HG03432 (cell line): Measurements from ENCODE around the gene CERS1.

Experiments used
- ATAC-seq: cut with Tn5 transposase; IDR thresholded peaks from one replicate; pipeline ENCODE4 v1.9.1; 2021; ENCODE audit warnings: mild to moderate bottlenecking, moderate library complexity; ENCODE audit not compliant: unreplicated experiment

The CERS1 gene

GRCh38 chr19:18876865-18877264 is 19.1 kb downstream of the CERS1 start:
- no peak for ATAC-seq

- ATAC-seq: no peak
These were observed 20.2 kb downstream of the CERS1 start for GRCh38 chr19:18875726-18876125.

GRCh38 chr19:18871543-18871942 is 24.4 kb downstream of the CERS1 start:
- ATAC-seq: no peak

- ATAC-seq: no peak
These were observed 25.3 kb downstream of the CERS1 start for GRCh38 chr19:18870531-18871172.

- ATAC-seq: no peak
These were observed 26.0 kb downstream of the CERS1 start for GRCh38 chr19:18869781-18870530.

- ATAC-seq: no peak
These were observed 26.8 kb downstream of the CERS1 start for GRCh38 chr19:18869023-18869618.

- ATAC-seq: no peak
These were observed 27.5 kb downstream of the CERS1 start for GRCh38 chr19:18868380-18869022.

GRCh38 chr19:18867751-18868150 is 28.2 kb downstream of the CERS1 start:
- ATAC-seq: no peak

GRCh38 chr19:18867199-18867598 is 28.8 kb downstream of the CERS1 start:
- no peak for ATAC-seq

- no peak for ATAC-seq
These were observed 29.2 kb downstream of the CERS1 start for GRCh38 chr19:18866800-18867123.

- peak; percentile 57 for ATAC-seq
These were observed 29.8 kb downstream of the CERS1 start for GRCh38 chr19:18865973-18866799.

GRCh38 chr19:18865106-18865972 is 30.6 kb downstream of the CERS1 start:
- no peak for ATAC-seq

- no peak for ATAC-seq
These were observed 32.1 kb downstream of the CERS1 start for GRCh38 chr19:18863843-18864362.

- no peak for ATAC-seq
These were observed 32.7 kb downstream of the CERS1 start for GRCh38 chr19:18862976-18863842.

GRCh38 chr19:18861917-18862316 is 34.0 kb downstream of the CERS1 start:
- ATAC-seq: no peak

- no peak for ATAC-seq
These were observed 34.7 kb downstream of the CERS1 start for GRCh38 chr19:18861235-18861634.

GRCh38 chr19:18860725-18861124 is 35.2 kb downstream of the CERS1 start:
- ATAC-seq: no peak

GRCh38 chr19:18860302-18860700 is 35.7 kb downstream of the CERS1 start:
- ATAC-seq: no peak
